Activated effector memory CD4-positive, alpha-beta T cell treated with Interleukin-2 at 50 U/mL for 16 hours (primary cell): Measurements from ENCODE around the gene CACFD1.

Source experiments
- DNase-seq: peaks from one replicate; pipeline ENCODE4 v3.0.0-alpha.2; 2020

Gene CACFD1

GRCh38 chr9:133520121-133520835 is 60.5 kb downstream of the CACFD1 start:
- DNase-seq, result no peak
